HG03066 (cell line): ENCODE measurements around the gene FAM83C.

ENCODE experiments used
- ATAC-seq: cut with Tn5 transposase; IDR thresholded peaks from one replicate; pipeline ENCODE4 v1.9.1; 2021; ENCODE audit warnings: low read depth; ENCODE audit not compliant: unreplicated experiment

The FAM83C gene

DNA sequence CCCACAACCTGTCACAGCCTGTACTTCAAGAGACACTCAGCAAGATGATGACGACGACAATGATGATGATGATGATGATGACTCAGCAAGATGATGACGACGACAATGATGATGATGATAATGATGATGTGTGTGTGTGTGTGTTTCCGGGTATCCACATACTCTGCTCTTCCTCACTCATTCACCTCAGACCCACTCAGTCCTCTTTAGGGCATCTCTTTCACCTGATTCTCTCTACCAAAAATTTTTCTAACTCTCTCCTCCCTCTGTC lies 6.5 kb downstream of the FAM83C start:
- ATAC-seq: no peak

- no peak for ATAC-seq
Measured at GRCh38 chr20:35284992-35285805, 7.0 kb downstream of the FAM83C start.

DNA sequence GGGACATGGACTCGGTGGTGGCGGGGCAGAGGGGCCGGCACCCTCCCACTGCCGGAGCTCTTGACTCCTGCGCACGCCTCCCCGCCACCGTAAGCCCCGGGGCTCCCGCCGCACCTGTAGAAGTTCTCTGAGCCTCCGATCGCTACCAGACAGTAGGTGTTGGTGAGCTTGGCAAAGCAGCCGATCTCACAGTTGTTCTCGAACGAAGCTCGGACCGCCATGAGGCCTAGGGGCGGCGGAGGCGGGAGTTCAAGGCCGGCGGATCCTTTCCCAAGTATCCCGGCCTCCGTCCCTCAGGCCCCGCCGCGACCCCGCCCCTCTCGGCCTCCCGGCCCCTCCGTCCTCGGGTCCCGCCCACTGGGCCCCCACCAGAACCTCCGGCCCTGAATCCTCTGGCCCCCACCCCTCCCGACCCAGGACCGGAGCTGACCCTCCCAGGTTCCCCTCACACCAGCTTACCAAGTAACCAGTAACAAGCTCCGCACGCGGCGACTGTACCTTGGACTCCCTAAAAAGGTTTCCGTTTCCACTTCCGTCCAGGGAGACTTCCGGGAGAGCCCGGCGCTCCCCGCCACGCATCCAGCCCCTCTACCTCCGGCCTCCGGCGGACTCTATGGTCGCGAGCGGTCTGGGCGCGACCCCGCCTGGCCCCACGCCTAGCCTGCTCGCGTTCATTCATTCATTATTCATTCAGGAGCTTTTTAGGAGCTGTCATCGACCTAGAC lies 7.8 kb downstream of the FAM83C start, which contains the start of gene EIF6:
Gene EIF6 (minus strand): TSS at position 506 of the 725 bp plus-strand sequence. CDS start 285 bp downstream, at position 221.
- ATAC-seq: peak; percentile 63

- no peak for ATAC-seq
Measured at GRCh38 chr20:35283441-35284266, 8.6 kb downstream of the FAM83C start.

DNA sequence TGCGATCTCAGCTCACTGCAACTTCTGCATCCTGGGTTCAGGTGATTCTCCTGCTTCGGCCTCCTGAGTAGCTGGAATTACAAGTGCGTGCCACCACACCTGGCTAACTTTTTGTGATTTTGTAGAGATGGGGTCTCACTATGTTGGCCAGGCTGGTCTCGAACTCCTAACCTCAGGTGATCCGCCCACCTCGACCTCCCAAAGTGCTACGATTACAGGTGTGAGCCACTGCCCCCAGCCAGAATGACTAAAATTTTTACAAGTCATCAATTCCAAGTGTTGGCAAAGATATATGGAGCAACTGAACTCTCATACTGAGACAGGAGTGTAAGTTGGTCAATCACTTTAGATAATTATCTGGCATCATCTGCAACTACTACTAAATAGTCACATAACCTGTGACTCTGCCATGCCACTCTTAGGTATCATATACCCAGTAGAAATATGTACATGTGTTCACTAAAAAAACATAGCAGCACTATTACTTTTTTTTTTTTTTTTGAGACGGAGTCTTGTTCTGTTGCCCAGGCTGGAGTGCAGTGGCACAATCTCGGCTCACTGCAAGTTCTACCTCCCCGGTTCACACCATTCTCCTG lies 10.6 kb downstream of the FAM83C start:
- ATAC-seq: no peak

DNA sequence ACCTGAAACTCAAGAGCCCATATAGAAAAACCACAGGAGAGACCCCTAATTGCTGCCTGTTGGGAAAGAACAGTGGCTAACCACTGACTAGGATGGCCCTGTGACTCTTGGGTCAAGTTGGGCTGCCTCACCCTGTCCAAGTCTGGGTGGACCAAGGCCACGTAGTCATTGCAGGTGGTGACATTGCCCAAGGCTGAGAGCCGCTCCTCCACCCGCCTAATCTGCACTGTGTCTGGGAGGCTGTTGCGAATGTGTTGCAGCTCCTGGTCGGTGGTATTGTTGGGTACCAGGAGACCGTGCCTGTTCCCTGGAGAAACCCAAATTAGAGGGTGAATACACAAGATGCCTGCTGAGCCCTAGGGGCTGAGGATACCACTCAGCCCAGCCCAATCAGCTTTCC lies 11.7 kb downstream of the FAM83C start:
- ATAC-seq: no peak

GRCh38 chr20:35279533-35280174 lies 12.6 kb downstream of the FAM83C start:
- ATAC-seq: no peak

- ATAC-seq: no peak
Measured at GRCh38 chr20:35279040-35279439, 13.2 kb downstream of the FAM83C start.

DNA sequence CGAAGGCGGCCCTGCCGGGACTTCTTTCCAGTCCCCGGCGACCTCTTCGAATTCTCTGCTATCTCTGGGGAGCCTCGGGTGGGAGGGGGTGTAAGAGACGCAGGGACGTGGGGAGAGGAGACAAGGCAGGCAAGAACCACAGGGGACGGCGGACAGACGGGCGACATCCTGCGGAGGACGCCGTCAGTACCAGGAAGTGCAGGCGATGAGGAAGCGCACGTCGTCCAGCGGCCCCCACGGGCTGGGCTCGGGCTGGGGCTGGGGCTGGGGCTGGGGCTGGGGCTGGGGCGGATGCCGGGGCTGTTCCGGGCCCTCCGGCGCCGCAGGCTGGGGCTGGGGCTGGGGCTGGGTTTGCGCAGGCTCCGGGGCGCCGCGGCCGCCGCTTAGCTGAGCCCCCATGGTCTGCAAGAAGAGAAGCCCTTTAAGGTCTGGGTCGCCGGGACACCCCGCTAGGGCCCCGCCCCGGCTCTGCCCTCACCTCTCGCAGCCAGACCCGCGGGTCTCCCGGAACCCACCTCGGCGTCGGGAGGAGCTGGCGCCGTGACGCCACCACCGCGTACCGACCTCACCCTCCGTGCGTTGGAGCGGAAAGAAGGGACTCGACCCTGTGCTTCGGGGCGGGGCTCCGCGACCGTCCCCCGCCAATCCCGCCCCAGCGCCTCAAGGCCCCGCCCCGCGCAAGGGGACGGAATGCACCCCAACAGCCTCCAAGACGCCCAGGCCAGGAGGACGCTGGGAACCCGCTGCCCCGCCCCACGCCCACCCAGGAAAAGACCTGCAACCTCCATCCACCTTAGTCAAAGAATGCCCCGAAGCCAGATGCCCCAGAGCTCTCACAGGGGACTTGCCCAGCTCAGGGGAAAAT lies 14.5 kb downstream of the FAM83C start, which contains the start of gene MMP24OS:
Gene MMP24OS (minus strand): TSS at position 592 of the 865 bp plus-strand sequence. CDS start 193 bp downstream, at position 399.
- peak; percentile 80 for ATAC-seq

- no peak for ATAC-seq
Measured at GRCh38 chr20:35277127-35277526, 15.1 kb downstream of the FAM83C start.

- no peak for ATAC-seq
Measured at GRCh38 chr20:35276408-35276807, 15.8 kb downstream of the FAM83C start.

DNA sequence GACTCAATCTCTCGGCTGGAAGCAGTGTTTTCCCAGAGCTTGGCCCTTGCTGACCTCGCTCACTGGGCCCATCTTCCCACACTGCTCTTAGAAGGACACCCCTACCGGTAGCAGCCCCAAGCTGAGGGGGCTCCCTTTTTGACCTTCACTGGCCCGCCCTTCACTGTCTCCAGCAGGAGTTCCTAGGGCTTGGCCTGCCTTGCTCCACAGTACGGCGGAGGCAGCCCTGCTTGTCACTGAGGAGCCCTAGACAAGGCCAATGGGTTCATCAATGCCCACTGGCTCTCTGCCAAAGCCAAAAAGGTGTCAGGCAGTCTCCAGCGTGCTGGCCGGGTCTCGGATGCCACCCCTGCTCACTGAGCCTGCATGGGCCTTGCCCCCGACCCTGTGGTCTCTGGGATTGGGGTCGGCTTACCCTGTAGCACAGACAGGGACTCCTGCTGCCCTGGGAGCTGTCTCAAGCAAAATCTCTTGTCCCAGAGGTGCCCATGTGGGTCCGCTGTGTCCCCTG lies 16.4 kb downstream of the FAM83C start:
- ATAC-seq: no peak

DNA sequence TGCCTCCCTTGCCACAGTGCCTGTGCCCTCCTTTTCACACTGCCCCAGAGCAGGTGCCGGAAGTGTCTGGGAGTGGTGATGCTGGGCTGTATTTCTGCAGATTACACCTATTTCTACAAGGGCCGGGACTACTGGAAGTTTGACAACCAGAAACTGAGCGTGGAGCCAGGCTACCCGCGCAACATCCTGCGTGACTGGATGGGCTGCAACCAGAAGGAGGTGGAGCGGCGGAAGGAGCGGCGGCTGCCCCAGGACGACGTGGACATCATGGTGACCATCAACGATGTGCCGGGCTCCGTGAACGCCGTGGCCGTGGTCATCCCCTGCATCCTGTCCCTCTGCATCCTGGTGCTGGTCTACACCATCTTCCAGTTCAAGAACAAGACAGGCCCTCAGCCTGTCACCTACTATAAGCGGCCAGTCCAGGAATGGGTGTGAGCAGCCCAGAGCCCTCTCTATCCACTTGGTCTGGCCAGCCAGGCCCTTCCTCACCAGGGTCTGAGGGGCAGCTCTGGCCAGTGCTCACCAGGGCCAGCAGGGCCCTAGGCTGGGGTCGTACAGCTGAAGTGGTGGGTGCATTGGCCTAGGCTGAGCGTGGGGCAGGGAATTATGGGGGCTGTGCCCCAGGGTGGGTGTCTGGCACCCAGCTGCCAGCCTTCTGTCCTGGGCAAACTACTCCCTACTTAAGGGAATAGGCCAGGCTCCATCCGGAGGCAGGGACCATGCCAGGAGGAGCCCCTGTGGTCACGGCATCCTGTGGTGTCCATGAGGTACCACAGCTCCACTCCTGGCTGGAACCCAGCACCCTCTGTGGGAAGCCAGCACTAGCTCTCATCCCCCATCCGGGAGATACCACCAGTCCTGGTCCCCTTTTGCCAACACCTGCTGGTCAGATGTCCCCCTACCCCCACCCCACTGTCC lies 17.8 kb downstream of the FAM83C start:
- ATAC-seq: no peak

- no peak for ATAC-seq
Measured at GRCh38 chr20:35273449-35274171, 18.6 kb downstream of the FAM83C start.

DNA sequence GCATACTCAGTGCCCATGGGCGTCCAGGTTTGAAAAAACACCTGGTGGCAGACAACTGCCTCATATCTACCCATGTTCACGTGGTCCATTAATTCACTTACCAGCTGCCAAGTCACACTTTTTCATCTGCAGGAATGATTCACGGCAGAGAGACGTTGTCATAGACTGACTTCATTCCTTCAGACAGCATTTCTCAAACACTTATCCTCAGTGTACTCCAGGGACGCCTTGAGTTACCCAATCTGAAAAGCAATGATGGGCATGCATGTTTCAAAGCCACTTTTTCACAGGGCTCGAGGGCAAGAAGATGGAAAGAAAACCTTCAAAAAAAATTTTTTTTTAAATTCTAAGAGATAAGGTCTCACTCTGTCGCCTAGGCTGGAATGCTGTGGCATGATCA lies 20.3 kb downstream of the FAM83C start:
- ATAC-seq: no peak

GRCh38 chr20:35271073-35271882 lies 20.9 kb downstream of the FAM83C start:
- ATAC-seq: no peak
